Breast epithelium (tissue), 4 donors: ENCODE measurements around the gene ZNF70. TPM values are rescaled to one million over a fixed set of nuclear protein-coding genes. Genes with fewer than 3 reads are reported as not detected.

Experiments
- DNase-seq, 2 donors: peaks; one replicate each; pipeline ENCODE4 v3.0.0-alpha.2; 2019; ENCODE audit warnings: low spot score in 2 of 2
- H3K27ac ChIP-seq, 2 donors: fragments of 200-600 bp; sonication (generic) in 1 of 2; one replicate each; pipeline ENCODE4 v1.5.1; 2016 to 2019; ENCODE audit warnings: mild to moderate bottlenecking in 1 of 2
- H3K27me3 ChIP-seq, 2 donors: fragments of 200-600 bp; sonication (generic) in 1 of 2; one replicate each; pipeline versions ENCODE4 v1.5.1 to v1.6.0; 2017 to 2019; ENCODE audit warnings: control low read depth in 1 of 2, mild to moderate bottlenecking in 1 of 2
- H3K36me3 ChIP-seq: fragments of 200-600 bp; one replicate; pipeline ENCODE4 v1.5.1; 2019
- H3K4me1 ChIP-seq, 2 donors: fragments of 200-600 bp; sonication (generic); one replicate each; pipeline ENCODE4 v1.5.1; 2016 to 2019; ENCODE audit warnings: control low read depth in 1 of 2
- H3K4me3 ChIP-seq, 3 donors: fragments of 200-600 bp; sonication (generic); 1 replicate in 2 of 3; 2 replicates in 1 of 3; pipeline ENCODE4 v1.5.1; 2016 to 2019; ENCODE audit warnings: mild to moderate bottlenecking in 3 of 3, moderate library complexity in 2 of 3
- H3K9me3 ChIP-seq, 2 donors: fragments of 200-600 bp; sonication (generic) in 1 of 2; one replicate each; pipeline ENCODE4 v1.5.1; 2016 to 2019; ENCODE audit warnings: control low read depth in 1 of 2
- POLR2A ChIP-seq: fragments of 450-650 bp; IDR thresholded peaks from one replicate; pipeline ENCODE4 v1.6.1; 2016; ENCODE audit warnings: antibody characterized with exemption, mild to moderate bottlenecking, moderate library complexity
- POLR2AphosphoS5 ChIP-seq, 3 donors: sonication (generic); formaldehyde crosslinking; IDR thresholded peaks; one replicate each; pipeline ENCODE4 v1.6.1; 2017; ENCODE audit warnings: antibody characterized with exemption in 3 of 3
- intact Hi-C: fragments of 100-400 bp; cut with DNase I; formaldehyde crosslinking; loops from one replicate; pipeline ENCODE4 v1.15.1; 2023; ENCODE audit warnings: low total_unique reads
- total RNA-seq, 3 donors: library from RNA; depleted of rRNA; stranded (reverse); fragments of >200 nt; gene quantifications; one replicate each; pipeline ENCODE4 v1.1.0, GENCODE V29; 2016
- TF ChIP-seq, protein P1 (sequence below), 3 donors: fragments of 450-650 bp; IDR thresholded peaks; one replicate each; pipeline ENCODE4 v1.5.1; 2016 to 2017; ENCODE audit warnings: antibody characterized with exemption in 3 of 3, mild to moderate bottlenecking in 3 of 3, moderate library complexity in 3 of 3

The ZNF70 gene
- total RNA-seq, 3 donors from 2014 or later: 3.2 to 4.6 (median 4.1) TPM

DNA sequence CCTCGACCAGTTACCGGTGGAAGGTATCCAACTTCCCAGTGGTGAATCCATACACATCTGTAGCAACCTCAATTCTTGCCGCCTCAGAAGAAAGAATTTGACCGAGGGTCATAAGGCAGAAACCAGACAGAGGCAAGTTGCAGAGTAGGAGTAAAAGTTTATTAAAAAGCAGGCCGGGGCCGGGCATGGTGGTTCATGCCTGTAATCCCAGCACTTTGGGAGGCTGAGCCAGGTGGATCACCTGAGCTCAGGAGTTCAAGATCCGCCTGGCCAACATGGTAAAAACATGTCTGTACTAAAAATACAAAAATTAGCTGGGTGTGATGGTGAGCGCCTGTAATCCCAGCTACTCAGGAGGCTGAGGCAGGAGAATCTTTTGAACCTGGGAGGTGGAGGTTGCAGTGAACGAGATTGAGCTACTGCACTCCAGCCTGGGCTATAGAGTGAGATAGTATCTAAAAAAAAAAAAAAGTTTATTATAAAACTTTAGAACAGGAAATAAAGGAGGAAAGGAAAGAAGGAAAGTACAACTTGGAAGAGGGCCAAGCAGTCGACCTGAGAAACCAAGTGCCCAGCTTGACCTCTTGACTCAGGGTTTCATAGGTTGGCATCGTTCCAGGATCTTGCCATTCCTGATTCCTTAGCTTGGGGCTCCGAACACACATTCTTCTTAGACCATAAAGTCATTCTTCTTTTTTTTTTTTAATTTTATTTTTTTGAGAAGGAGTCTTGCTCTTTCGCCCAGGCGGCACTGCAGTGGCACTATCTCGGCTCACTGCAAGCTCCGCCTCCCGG, 32.3 kb downstream of the ZNF70 start:
- TF ChIP-seq, protein P1, sequence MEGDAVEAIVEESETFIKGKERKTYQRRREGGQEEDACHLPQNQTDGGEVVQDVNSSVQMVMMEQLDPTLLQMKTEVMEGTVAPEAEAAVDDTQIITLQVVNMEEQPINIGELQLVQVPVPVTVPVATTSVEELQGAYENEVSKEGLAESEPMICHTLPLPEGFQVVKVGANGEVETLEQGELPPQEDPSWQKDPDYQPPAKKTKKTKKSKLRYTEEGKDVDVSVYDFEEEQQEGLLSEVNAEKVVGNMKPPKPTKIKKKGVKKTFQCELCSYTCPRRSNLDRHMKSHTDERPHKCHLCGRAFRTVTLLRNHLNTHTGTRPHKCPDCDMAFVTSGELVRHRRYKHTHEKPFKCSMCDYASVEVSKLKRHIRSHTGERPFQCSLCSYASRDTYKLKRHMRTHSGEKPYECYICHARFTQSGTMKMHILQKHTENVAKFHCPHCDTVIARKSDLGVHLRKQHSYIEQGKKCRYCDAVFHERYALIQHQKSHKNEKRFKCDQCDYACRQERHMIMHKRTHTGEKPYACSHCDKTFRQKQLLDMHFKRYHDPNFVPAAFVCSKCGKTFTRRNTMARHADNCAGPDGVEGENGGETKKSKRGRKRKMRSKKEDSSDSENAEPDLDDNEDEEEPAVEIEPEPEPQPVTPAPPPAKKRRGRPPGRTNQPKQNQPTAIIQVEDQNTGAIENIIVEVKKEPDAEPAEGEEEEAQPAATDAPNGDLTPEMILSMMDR (IDR thresholded peaks at IDR 0.05): no peak
- H3K27ac ChIP-seq: no peak overlapping the region
- H3K4me3 ChIP-seq: no peak overlapping the region
- no peaks in the 10 kb centered on the region for H3K27me3 ChIP-seq
- H3K9me3 ChIP-seq: no peaks in the 10 kb centered on the region
- H3K36me3 ChIP-seq: no peaks in the 10 kb centered on the region
- intact Hi-C loops: no loop called here
- no peaks in the 10 kb centered on the region for H3K4me1 ChIP-seq
- DNase-seq: no peak

DNA sequence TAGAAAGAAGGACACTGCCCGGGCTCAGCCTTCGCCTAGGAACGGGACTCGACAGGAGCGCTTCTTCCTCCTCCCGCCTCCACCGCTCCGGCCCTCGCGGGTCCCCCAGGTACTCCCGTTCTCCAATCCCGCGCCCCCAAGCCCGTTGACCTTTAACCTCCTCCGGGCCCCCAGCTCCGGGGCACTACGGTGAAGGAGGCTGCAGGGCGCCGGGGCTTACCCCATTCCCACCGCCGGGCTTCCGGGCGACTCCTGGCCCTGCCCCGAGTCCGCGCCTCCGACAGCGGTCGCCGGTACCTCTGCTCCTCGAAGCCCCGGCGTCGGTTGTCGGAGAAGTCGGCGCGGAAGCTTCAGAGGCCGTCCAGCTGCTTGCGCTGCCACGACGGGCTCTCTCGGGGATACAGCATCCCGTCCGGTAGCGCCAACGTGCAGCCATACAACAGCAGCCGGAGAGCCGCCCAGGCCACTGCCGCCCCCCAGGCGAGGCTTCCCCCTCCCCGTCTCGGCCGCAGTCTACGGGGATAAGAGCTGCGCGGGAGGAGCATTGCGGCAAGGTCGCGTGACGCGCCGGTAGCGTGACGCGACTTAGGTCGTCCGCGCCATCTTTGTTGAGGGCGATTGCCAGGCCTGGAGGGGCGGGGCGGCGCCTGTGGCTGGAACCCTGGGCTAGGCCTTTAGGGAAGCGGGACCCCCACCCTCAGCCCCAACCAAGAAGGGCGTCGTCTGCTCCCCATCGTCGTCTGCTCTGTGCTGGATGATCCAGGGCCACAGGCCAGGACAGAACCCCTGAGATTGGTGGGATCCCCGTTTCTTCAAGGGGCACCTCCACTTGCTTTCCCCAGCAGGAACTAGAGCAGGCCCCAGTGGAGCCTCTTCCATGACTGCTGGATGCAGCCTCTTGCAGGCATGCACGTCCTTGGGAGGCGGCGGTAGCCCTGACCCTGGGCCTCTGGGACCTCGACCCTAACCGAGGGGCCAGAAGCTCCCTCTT, 33.8 kb downstream of the ZNF70 start:
- Histone ChIP-seq H3K27me3 (no peaks in the 10 kb centered on the region), H3K27ac (peak overlapping the region; percentile 64 to 81), H3K9me3 (no peaks in the 10 kb centered on the region), H3K4me1 (no peaks in the 10 kb centered on the region), H3K4me3 (peak overlapping the region; percentile 69 to 89 (median 85)), H3K36me3 (no peaks in the 10 kb centered on the region)
- TF ChIP-seq POLR2A: peak; percentile 19
- TF ChIP-seq, protein P1 (IDR thresholded peaks at IDR 0.05): no peak
- TF ChIP-seq POLR2AphosphoS5 (IDR thresholded peaks at IDR 0.05): peak; percentile 71 to 87 (median 85)
- DNase-seq: peak; percentile 63
- intact Hi-C loops: no loop called here

DNA sequence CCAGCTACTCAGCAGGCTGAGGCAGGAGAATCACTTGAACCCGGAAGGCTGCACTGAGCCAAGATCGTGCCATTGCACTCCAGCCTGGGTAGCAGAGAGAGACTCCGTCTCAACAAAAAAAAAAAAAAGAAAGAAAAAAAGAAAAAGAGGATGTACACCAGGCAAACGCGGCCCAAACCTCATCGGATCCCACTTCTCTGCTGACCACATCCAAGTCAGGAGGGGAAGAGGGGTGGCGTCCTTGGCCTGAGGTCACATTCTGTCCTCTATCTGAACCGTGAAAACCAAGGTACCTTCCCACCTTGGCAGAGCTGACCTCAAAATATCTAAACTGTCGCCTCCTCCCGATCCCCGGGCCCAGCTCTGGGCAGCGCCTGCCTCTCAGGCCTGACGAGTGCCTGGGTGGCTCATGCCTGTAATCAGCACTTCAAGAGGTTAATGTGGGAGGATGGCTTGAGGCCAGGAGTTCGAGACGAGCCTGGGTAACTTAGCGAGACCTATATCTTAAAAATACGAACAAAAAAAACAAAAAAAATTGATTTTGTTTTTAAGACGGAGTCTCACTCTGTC, 35.0 kb downstream of the ZNF70 start:
- Histone ChIP-seq H3K4me3 (peak overlapping the region; percentile 69 to 89 (median 85)), H3K36me3 (no peaks in the 10 kb centered on the region), H3K4me1 (no peaks in the 10 kb centered on the region), H3K9me3 (no peaks in the 10 kb centered on the region), H3K27ac (no peak overlapping the region), H3K27me3 (no peaks in the 10 kb centered on the region)
- DNase-seq: peak in 1 of 2 donors; percentile 38
- TF ChIP-seq POLR2AphosphoS5 (IDR thresholded peaks at IDR 0.05) (no peak), POLR2A (no peak)
- TF ChIP-seq, protein P1 (IDR thresholded peaks at IDR 0.05): no peak
- intact Hi-C loops: no loop called here

DNA sequence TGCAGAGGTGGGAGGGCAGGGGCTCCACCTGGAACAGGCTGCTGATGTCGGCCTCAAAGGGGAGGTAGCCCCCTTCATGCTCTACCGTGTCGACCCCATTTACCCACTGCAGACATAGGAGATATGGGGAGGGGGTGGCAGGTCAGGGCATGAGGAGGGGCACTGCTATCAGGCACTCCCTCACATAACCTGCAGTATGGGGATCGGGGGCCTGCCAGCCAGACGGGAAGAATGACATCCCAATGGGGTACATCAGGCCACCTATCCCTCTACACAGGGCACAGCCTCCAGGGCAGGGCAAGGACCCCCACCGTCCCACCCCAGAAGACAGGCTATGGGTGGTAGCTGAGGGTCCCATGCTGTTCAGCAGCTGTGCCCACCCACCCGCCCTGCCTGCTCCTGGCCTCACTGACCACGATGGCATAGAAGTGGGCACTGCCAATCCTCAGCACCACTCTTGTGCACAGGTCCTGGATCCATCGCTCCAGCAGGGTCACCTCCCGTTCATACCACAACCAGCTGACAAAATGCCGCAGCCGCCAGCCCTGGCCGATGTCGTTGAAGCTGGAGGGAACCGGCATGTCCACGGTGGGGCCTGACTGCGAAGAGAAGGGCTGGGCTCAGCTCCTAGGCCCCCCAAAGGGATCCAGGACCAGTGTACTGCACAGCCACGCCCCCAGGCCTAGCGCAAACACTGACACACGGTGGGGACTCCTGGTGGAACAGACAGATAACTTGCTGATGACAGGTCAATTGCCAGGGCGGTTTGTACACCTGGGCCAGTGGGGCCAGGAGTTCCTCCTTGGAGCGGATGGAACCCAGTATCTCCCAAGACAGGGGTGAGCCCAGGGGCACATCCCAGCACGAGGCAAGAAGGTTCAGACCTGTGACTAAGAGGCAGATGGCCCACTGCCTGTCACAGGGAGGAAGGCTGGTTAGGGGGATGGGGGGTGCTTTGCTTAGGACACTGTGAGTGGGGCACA, 36.0 kb downstream of the ZNF70 start:
- Histone ChIP-seq H3K27ac (no peak overlapping the region), H3K27me3 (no peaks in the 10 kb centered on the region), H3K4me1 (no peaks in the 10 kb centered on the region), H3K36me3 (no peaks in the 10 kb centered on the region), H3K9me3 (no peaks in the 10 kb centered on the region), H3K4me3 (no peak overlapping the region)
- intact Hi-C loops: no loop called here
- TF ChIP-seq, protein P1 (IDR thresholded peaks at IDR 0.05): no peak
- TF ChIP-seq POLR2AphosphoS5 (IDR thresholded peaks at IDR 0.05): no peak
- no peak for TF ChIP-seq POLR2A
- DNase-seq: peak in 1 of 2 donors; percentile 41
